NCI-H1930 (cell line): ENCODE data around the gene SCYGR8.

Experiments
- DNase-seq, 2 experiments: peaks; one replicate each; lab custom pipeline; 2025; lab: John Stamatoyannopoulos, UW

The SCYGR8 gene

DNA sequence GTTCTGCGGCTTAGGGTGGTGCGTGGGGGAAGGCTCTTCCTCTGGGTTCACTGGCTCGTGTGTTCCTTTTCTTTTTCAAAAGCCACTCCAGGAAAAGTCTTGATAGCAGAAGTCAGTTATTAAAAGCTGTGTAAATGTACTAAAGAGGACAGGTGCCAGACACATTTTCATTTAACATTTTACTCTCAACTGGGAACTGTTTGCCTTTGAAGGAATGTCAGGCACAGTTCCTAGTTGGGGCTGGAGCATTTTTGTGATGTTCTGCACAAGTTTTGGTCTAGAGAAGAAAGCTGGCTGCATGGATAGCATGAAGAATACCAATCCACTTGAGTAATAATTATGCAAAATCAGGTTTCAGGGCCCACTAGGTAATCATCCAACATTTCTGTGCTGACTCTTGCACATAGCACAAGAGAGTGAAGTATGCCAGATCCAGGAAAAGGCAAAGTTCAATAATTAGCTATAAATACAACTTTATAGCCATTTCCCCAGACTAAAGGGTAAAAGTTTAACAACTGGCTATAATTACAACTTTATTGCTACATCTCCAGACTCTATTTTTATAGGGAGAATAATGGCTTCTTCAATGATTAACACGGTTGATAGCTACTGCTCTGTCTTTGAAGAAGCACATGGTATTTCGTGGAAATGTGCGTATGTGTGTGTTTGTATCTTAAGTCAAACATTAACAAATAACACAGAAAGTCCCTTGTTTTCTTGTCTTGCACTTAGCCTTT, 16.2 kb downstream of the SCYGR8 start:
- no peak for DNase-seq

DNA sequence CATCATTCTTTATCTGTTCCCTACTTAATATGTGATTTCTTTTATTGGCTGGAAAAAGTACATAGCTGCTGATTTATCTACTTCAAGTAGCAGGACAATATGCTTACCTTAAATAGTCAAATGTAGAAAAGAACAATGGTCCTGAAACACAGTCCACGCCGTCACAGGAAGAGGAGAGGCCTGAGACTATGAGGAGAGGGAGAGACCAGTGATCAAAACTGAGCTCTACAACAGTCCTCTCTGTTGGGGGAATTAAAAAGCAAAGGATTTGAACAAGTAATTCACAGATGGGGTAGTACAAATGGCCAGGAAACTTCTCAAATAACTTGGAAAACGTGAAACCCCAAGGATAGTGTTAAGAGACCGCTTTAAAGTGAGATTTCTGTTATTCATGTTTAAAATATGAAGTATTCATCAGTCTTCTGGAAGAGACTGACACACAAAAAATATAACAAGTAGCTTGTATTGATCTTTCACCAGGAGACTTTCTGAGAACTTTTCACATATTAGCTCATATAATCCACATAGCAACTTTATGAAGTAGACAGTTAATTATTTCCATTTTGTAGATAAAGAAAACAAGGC, 20.2 kb downstream of the SCYGR8 start:
- DNase-seq: no peak

GRCh38 chr2:227766373-227766883, 20.7 kb downstream of the SCYGR8 start:
- peak; percentile 34 to 60 for DNase-seq

DNA sequence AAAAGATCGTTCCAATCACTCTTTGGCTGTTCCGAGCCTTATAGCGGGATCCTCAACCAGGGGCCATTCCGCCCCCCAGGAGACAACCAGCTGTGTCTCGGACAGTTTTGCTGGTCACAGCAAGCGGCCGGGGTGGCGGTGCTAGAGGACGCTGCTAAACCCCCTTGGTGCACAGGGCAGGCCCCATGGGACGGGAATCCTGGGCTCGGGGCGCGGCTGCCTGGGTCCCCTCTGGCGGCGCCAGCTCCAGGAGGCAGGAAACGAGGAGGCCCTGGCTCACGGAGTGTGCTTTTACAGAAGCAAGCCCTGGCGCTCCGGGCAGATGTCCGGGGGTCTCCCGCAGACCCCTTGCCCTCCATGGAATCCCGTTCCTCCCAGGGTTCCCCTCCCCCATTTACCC, 22.1 kb downstream of the SCYGR8 start:
- DNase-seq: no peak

- DNase-seq: no peak
Measured at GRCh38 chr2:227772197-227772661, 26.5 kb downstream of the SCYGR8 start.

- DNase-seq: no peak
Measured at GRCh38 chr2:227772932-227773331, 27.2 kb downstream of the SCYGR8 start.

DNA sequence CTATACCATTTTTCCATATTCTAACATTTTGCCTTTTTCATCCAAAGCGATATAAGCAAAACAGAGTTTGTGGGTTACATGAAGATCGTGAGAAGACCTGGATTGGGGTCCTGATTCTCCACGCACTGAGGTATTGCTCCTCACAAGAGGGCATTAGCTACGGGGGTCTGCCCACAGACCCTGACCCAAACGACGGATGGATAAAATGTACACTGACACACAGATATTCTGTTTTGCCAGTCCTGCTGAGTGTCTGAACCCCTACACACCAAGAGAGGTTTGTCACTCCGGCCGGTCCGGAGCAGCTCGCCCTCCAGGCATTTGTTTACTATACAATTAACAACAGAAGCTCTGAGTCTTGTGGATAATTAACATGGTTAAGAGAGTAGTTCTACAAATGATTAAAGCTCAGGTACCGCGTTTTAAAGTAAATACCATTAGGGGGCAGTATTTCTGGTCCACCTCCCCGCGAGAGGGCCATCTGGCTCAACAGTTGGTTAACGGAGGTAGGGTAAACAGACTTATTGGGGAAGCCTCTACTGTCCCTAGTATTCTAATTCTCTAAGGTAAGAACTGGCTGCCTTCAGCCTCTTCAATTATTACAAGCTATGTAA, 28.4 kb downstream of the SCYGR8 start:
- no peak for DNase-seq

DNA sequence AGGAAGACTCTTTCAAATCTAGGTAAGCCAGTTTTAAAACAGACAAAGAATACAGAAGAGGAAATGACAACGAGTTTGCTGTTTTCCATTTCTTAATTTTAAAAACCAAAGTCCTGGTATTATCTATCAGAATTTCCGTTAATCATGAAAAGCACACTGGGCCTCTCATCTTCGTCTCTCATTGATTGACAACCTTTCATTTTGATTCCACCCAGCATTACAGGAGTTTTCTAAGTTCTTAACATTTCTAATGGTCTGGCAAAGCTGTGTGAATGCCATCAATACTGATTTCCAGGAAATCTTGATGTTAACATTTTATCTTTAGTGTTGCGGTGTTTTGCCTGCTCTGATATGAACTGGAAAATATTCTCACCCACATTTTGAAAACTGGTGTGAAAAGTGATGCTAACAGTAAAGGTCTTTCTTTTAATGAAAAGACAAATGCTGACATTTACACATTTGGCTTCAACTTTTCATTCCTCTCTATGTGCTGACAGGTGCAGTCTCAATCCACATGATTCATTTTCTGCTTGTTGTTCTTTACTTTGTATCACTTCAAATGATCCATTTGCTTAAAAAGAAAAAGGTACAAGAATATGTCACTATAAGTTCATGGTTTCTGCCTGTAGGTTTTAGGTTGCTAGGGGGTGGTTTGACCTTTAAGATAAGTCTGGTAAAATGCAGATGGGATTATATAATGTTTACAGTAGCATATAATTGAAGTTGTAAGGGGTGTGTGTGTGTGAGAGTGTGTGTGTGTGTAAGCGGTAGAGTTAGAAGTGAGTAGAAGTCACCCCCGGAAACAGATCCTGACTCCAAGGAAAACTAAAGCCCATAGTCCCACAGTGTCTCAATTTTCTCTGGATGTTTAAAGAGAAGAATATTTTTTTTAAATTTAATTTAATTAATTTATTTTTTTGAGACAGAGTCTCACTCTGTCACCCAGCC, 29.5 kb downstream of the SCYGR8 start:
- DNase-seq: no peak

- no peak for DNase-seq
Measured at GRCh38 chr2:227780981-227781615, 35.4 kb downstream of the SCYGR8 start.

- no peak for DNase-seq
Measured at GRCh38 chr2:227781841-227782240, 36.1 kb downstream of the SCYGR8 start.

GRCh38 chr2:227782804-227783203, 37.1 kb downstream of the SCYGR8 start:
- DNase-seq: no peak

DNA sequence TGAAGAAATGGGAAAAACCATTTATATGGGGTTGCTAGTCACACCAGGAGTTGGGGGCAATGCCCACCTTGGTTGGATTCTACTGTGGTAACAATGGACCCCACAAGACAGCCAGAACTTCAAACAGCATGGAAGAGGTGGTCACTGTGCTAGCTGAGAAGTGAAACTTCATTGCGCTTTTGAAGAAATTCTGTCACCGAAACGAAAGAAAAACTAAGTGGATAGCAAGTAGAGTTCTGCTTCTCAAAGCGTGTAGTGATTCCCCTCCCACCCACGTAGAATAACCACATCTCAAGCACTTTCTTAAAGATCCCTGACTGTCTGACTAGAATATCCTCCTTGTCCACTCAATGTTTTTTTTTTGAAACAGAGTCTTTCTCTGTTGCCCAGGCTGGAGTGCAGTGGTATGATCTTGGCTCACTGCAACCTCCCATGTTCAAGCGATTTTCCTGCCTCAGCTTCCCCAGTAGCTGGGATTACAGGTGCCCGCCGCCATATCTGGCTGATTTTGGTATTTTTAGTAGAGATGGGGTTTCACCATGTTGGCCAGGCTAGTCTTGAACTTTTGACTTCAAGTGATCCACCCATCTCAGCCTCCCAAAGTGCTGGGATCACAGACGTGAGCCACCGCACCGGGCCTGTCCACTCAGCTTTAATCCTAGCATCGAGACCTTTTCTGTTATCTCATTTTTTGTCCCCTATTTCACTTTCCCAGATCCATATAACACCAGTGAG, 37.9 kb downstream of the SCYGR8 start:
- no peak for DNase-seq

GRCh38 chr2:227785293-227785692, 39.6 kb downstream of the SCYGR8 start:
- no peak for DNase-seq

DNA sequence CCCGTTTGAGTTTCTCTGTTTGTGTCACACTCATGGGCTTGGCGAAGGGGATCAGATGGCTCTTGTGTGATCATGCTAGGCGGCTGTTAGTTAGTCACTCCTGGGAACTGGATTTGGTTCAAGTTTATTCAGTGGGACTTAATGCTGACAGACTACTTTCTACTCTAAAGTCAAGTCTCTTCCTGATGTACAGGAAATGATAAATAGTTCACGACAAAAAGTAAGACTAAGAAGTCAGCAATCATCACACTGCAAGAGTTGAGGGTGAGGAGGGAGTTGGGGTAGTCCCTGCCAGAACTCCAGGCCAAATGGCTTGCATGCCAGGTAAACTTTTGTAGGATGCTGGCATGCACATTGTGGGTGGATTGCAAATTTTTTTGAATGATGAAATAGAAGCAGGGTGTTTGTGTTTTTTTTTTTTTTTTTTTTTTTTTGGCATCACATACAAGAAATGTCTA, 42.9 kb downstream of the SCYGR8 start:
- no peak for DNase-seq

DNA sequence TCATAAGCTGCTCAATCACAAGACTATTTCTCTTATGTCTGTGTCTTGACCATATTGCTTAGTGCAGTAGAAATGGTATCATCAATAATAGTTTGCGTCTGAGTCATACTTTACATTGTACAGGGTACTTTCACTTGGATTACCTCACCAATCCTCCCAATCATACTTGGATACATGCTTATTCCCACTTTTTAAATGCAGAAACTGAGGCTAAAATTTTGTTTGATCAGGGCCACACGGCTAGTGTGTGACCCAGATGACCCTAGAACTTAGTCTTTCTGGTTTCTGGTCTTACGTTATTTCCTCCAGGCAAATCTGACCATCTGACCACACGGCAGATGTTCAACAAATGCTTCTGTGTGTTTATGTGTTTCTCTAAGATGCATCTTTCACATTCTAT, 44.1 kb downstream of the SCYGR8 start:
- no peak for DNase-seq

DNA sequence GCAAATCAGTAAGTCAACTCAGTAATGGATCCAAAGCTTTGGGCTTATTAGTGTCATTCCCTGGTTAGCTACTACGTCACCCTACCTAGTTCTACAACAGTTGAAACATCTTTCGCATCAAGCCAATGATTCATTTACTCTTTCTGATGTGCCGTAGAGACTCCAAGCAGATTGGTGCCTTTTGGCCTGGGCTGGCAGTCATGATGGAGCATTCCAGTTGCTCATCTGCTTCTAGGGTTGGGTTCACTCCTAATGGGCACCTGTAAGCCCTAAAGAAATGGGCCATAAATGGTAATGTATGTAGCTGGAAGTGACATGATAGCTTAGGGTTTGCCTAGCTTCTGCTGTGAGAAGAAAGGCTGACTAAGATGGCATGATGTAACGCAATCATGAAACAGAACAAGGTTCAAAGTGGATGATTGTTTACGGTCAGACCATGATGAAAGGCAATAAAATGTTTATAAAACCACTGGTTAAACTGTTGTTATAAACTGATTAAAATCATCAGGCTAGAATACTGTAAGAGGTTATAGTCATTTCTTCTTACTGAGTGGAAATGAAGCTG, 47.5 kb downstream of the SCYGR8 start:
- DNase-seq: no peak
